ENCODE results near the gene DENR.
A peak's percentile ranks its signal among the peaks of the same experiment; 100 is the strongest.

DENR gene

GRCh38 chr12:122793685-122794106 lies 41.1 kb downstream of the DENR start:
- Histone ChIP-seq H3K4me2 (ENCODE audit: low read length, poor library complexity, severe bottlenecking) (no peak overlapping the region), H4K8ac (ENCODE audit: low read length) (no peak overlapping the region), H2BK120ac (ENCODE audit: low read depth, low read length) (no peak overlapping the region), H3K18ac (ENCODE audit: low read depth in 1 of 2, low read length in 2 of 2) (no peak overlapping the region), H3K23ac (ENCODE audit: low read length in 2 of 2) (no peak overlapping the region), H3K4ac (ENCODE audit: low read depth in 1 of 2, low read length in 2 of 2) (no peak overlapping the region), H3K4me1 (ENCODE audit: control insufficient read depth, insufficient read depth, low read depth, low read length) (no peaks in the 10 kb centered on the region), H3K27me3 (ENCODE audit: control insufficient read depth in 1 of 2, insufficient read depth in 1 of 2, low read length in 2 of 2) (no peaks in the 10 kb centered on the region), H2BK5ac (ENCODE audit: low read depth, low read length, poor library complexity, severe bottlenecking) (no peak overlapping the region), H3K79me1 (replicated peaks; ENCODE audit: low read length, poor library complexity, severe bottlenecking) (no peaks in the 10 kb centered on the region), H2BK12ac (ENCODE audit: low read length in 2 of 2) (no peak overlapping the region), H3K36me3 (ENCODE audit: control insufficient read depth in 1 of 2, insufficient read depth in 2 of 2, low read depth in 1 of 2, low read length in 2 of 2) (no peaks in the 10 kb centered on the region), H2BK15ac (ENCODE audit: low read depth, poor library complexity, severe bottlenecking) (no peak overlapping the region), H2AK5ac (ENCODE audit: low read length, severe bottlenecking) (no peak overlapping the region), H3K14ac (ENCODE audit: low read length in 2 of 2) (no peak overlapping the region), H3K9ac (ENCODE audit: low read length) (peak overlapping the region; percentile 14), H3K27ac (ENCODE audit: low read length, poor library complexity, severe bottlenecking) (no peak overlapping the region), H3K9me3 (ENCODE audit: control insufficient read depth, low read length) (no peaks in the 10 kb centered on the region), H2AFZ (ENCODE audit: low read depth, low read length) (no peak overlapping the region), H3K4me3 (ENCODE audit: insufficient read depth in 1 of 2, low read depth in 1 of 2, low read length in 2 of 2) (no peak overlapping the region), H4K91ac (ENCODE audit: low read length) (no peak overlapping the region)
- WGBS: 21% methylated on average over 9 of the region's 10 CpGs
- DNase-seq: peak; percentile 51

- H3K36me3 ChIP-seq (ENCODE audit: control insufficient read depth in 1 of 2, insufficient read depth in 2 of 2, low read depth in 1 of 2, low read length in 2 of 2): no peaks in the 10 kb centered on the region
- H3K27ac ChIP-seq (ENCODE audit: low read length, poor library complexity, severe bottlenecking): no peak overlapping the region
- H2BK120ac ChIP-seq (ENCODE audit: low read depth, low read length): no peak overlapping the region
- H2BK5ac ChIP-seq (ENCODE audit: low read depth, low read length, poor library complexity, severe bottlenecking): no peak overlapping the region
- 74% methylated on average over 2 of the region's 4 CpGs for WGBS
- no peak overlapping the region for H3K23ac ChIP-seq (ENCODE audit: low read length in 2 of 2)
- no peak overlapping the region for H2BK12ac ChIP-seq (ENCODE audit: low read length in 2 of 2)
- no peak overlapping the region for H2AK5ac ChIP-seq (ENCODE audit: low read length, severe bottlenecking)
- H2AFZ ChIP-seq (ENCODE audit: low read depth, low read length): no peak overlapping the region
- no peak for DNase-seq
- H3K9ac ChIP-seq (ENCODE audit: low read length): no peak overlapping the region
- no peak overlapping the region for H4K8ac ChIP-seq (ENCODE audit: low read length)
- no peak overlapping the region for H3K18ac ChIP-seq (ENCODE audit: low read depth in 1 of 2, low read length in 2 of 2)
- no peak overlapping the region for H3K4me3 ChIP-seq (ENCODE audit: insufficient read depth in 1 of 2, low read depth in 1 of 2, low read length in 2 of 2)
- no peaks in the 10 kb centered on the region for H3K27me3 ChIP-seq (ENCODE audit: control insufficient read depth in 1 of 2, insufficient read depth in 1 of 2, low read length in 2 of 2)
- H2BK15ac ChIP-seq (ENCODE audit: low read depth, poor library complexity, severe bottlenecking): no peak overlapping the region
- no peaks in the 10 kb centered on the region for H3K79me1 ChIP-seq (replicated peaks; ENCODE audit: low read length, poor library complexity, severe bottlenecking)
- no peak overlapping the region for H3K4ac ChIP-seq (ENCODE audit: low read depth in 1 of 2, low read length in 2 of 2)
- H4K91ac ChIP-seq (ENCODE audit: low read length): no peak overlapping the region
- H3K14ac ChIP-seq (ENCODE audit: low read length in 2 of 2): no peak overlapping the region
- no peak overlapping the region for H3K4me2 ChIP-seq (ENCODE audit: low read length, poor library complexity, severe bottlenecking)
- peaks cover 2% of the 10 kb centered on the region for H3K4me1 ChIP-seq (ENCODE audit: control insufficient read depth, insufficient read depth, low read depth, low read length)
- H3K9me3 ChIP-seq (ENCODE audit: control insufficient read depth, low read length): no peaks in the 10 kb centered on the region
These were observed 43.2 kb downstream of the DENR start for GRCh38 chr12:122795807-122796206.

GRCh38 chr12:122799641-122800243 lies 47.1 kb downstream of the DENR start:
- H4K91ac ChIP-seq (ENCODE audit: low read length): no peak overlapping the region
- no peak overlapping the region for H2BK15ac ChIP-seq (ENCODE audit: low read depth, poor library complexity, severe bottlenecking)
- no peak overlapping the region for H3K27ac ChIP-seq (ENCODE audit: low read length, poor library complexity, severe bottlenecking)
- H3K18ac ChIP-seq (ENCODE audit: low read depth in 1 of 2, low read length in 2 of 2): no peak overlapping the region
- no peak overlapping the region for H4K8ac ChIP-seq (ENCODE audit: low read length)
- H3K4me3 ChIP-seq (ENCODE audit: insufficient read depth in 1 of 2, low read depth in 1 of 2, low read length in 2 of 2): no peak overlapping the region
- H3K9me3 ChIP-seq (ENCODE audit: control insufficient read depth, low read length): no peaks in the 10 kb centered on the region
- no peaks in the 10 kb centered on the region for H3K27me3 ChIP-seq (ENCODE audit: control insufficient read depth in 1 of 2, insufficient read depth in 1 of 2, low read length in 2 of 2)
- peaks cover 2% of the 10 kb centered on the region for H3K4me1 ChIP-seq (ENCODE audit: control insufficient read depth, insufficient read depth, low read depth, low read length)
- no peak overlapping the region for H3K4ac ChIP-seq (ENCODE audit: low read depth in 1 of 2, low read length in 2 of 2)
- H2AK5ac ChIP-seq (ENCODE audit: low read length, severe bottlenecking): no peak overlapping the region
- no peak overlapping the region for H2BK12ac ChIP-seq (ENCODE audit: low read length in 2 of 2)
- DNase-seq: no peak
- no peak overlapping the region for H2BK120ac ChIP-seq (ENCODE audit: low read depth, low read length)
- no peak overlapping the region for H3K9ac ChIP-seq (ENCODE audit: low read length)
- no peak overlapping the region for H3K14ac ChIP-seq (ENCODE audit: low read length in 2 of 2)
- no peaks in the 10 kb centered on the region for H3K36me3 ChIP-seq (ENCODE audit: control insufficient read depth in 1 of 2, insufficient read depth in 2 of 2, low read depth in 1 of 2, low read length in 2 of 2)
- no peak overlapping the region for H3K23ac ChIP-seq (ENCODE audit: low read length in 2 of 2)
- no peak overlapping the region for H2AFZ ChIP-seq (ENCODE audit: low read depth, low read length)
- H2BK5ac ChIP-seq (ENCODE audit: low read depth, low read length, poor library complexity, severe bottlenecking): no peak overlapping the region
- H3K79me1 ChIP-seq (replicated peaks; ENCODE audit: low read length, poor library complexity, severe bottlenecking): no peaks in the 10 kb centered on the region
- 87% methylated on average over 13 of the region's 13 CpGs for WGBS
- no peak overlapping the region for H3K4me2 ChIP-seq (ENCODE audit: low read length, poor library complexity, severe bottlenecking)

DNA sequence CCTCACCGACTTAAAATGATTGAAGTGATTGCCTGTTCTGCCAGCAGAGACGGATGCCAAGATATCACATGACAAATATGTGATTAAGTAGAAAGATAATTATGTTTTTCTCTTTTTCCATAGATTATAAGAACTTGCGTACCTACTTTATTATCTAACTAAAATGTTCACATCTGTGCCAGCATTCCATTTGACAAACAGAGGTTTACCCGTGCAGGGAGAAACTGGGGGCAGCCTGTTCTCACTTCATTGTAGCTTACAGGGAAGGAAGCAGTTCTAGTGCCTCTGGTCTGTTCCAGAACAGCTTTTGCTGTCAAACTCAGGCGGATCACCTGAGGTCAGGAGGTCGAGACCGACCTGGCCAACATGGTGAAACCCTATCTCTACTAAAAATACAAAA lies 51.3 kb downstream of the DENR start:
- 95% methylated on average over 5 of the region's 7 CpGs for WGBS
- no peak overlapping the region for H3K4me3 ChIP-seq (ENCODE audit: insufficient read depth in 1 of 2, low read depth in 1 of 2, low read length in 2 of 2)

More for the DNA sequence above, 51.3 kb downstream of the DENR start:
- Histone ChIP-seq H4K8ac (ENCODE audit: low read length) (no peak overlapping the region), H4K91ac (ENCODE audit: low read length) (no peak overlapping the region), H3K27me3 (ENCODE audit: control insufficient read depth in 1 of 2, insufficient read depth in 1 of 2, low read length in 2 of 2) (no peaks in the 10 kb centered on the region), H3K14ac (ENCODE audit: low read length in 2 of 2) (no peak overlapping the region), H3K27ac (ENCODE audit: low read length, poor library complexity, severe bottlenecking) (no peak overlapping the region), H2BK120ac (ENCODE audit: low read depth, low read length) (no peak overlapping the region), H2BK12ac (ENCODE audit: low read length in 2 of 2) (no peak overlapping the region), H3K79me1 (replicated peaks; ENCODE audit: low read length, poor library complexity, severe bottlenecking) (no peaks in the 10 kb centered on the region), H3K9ac (ENCODE audit: low read length) (no peak overlapping the region), H3K4ac (ENCODE audit: low read depth in 1 of 2, low read length in 2 of 2) (no peak overlapping the region), H2BK5ac (ENCODE audit: low read depth, low read length, poor library complexity, severe bottlenecking) (no peak overlapping the region), H2BK15ac (ENCODE audit: low read depth, poor library complexity, severe bottlenecking) (no peak overlapping the region), H3K4me2 (ENCODE audit: low read length, poor library complexity, severe bottlenecking) (no peak overlapping the region), H2AFZ (ENCODE audit: low read depth, low read length) (no peak overlapping the region), H3K4me1 (ENCODE audit: control insufficient read depth, insufficient read depth, low read depth, low read length) (peaks cover 2% of the 10 kb centered on the region), H3K36me3 (ENCODE audit: control insufficient read depth in 1 of 2, insufficient read depth in 2 of 2, low read depth in 1 of 2, low read length in 2 of 2) (no peaks in the 10 kb centered on the region), H3K18ac (ENCODE audit: low read depth in 1 of 2, low read length in 2 of 2) (no peak overlapping the region), H3K23ac (ENCODE audit: low read length in 2 of 2) (no peak overlapping the region), H3K9me3 (ENCODE audit: control insufficient read depth, low read length) (no peaks in the 10 kb centered on the region), H2AK5ac (ENCODE audit: low read length, severe bottlenecking) (no peak overlapping the region)
- DNase-seq: no peak
